Activated gamma-delta T cell treated with anti-CD3 and anti-CD28 coated beads, Interleukin-2, amount 50 U/mL, for 16 hours (primary cell): ENCODE results near the gene FBXO44.
A peak's percentile ranks its signal among the peaks of the same experiment; 100 is the strongest.

Experiments
- DNase-seq: peaks from one replicate; pipeline ENCODE4 v3.0.0-alpha.2; 2020; ENCODE audit warnings: low read depth

Gene FBXO44

GRCh38 chr1:11659748-11660147 lies 5.1 kb downstream of the FBXO44 start:
- no peak for DNase-seq

GRCh38 chr1:11661103-11661502 lies 6.4 kb downstream of the FBXO44 start:
- DNase-seq = no peak

GRCh38 chr1:11664336-11665065 lies 9.8 kb downstream of the FBXO44 start:
- peak; percentile 55 for DNase-seq

- DNase-seq = no peak
Measured at GRCh38 chr1:11668516-11668915, 13.8 kb downstream of the FBXO44 start.

GRCh38 chr1:11670747-11671146 lies 16.1 kb downstream of the FBXO44 start:
- no peak for DNase-seq

- no peak for DNase-seq
Measured at GRCh38 chr1:11671205-11671543, 16.5 kb downstream of the FBXO44 start.

- no peak for DNase-seq
Measured at GRCh38 chr1:11671544-11672286, 17.0 kb downstream of the FBXO44 start.

GRCh38 chr1:11673089-11673769 lies 18.6 kb downstream of the FBXO44 start:
- no peak for DNase-seq

- DNase-seq = no peak
Measured at GRCh38 chr1:11674488-11674887, 19.8 kb downstream of the FBXO44 start.

GRCh38 chr1:11675325-11675724 lies 20.6 kb downstream of the FBXO44 start:
- no peak for DNase-seq

GRCh38 chr1:11676386-11677103 lies 21.9 kb downstream of the FBXO44 start:
- DNase-seq = no peak

- no peak for DNase-seq
Measured at GRCh38 chr1:11678442-11678841, 23.8 kb downstream of the FBXO44 start.

GRCh38 chr1:11680270-11681070 lies 25.8 kb downstream of the FBXO44 start:
- no peak for DNase-seq

- peak; percentile 88 for DNase-seq
Measured at GRCh38 chr1:11681071-11681771, 26.5 kb downstream of the FBXO44 start, which contains the start of gene MAD2L2. Gene MAD2L2 (minus strand): TSS chr1:11681148. CDS start chr1:11680601, 547 bp downstream.

GRCh38 chr1:11682287-11682771 lies 27.7 kb downstream of the FBXO44 start:
- DNase-seq = no peak

GRCh38 chr1:11682799-11683198 lies 28.1 kb downstream of the FBXO44 start:
- no peak for DNase-seq

- no peak for DNase-seq
Measured at GRCh38 chr1:11684070-11684469, 29.4 kb downstream of the FBXO44 start.

- no peak for DNase-seq
Measured at GRCh38 chr1:11685210-11685752, 30.6 kb downstream of the FBXO44 start.

GRCh38 chr1:11688506-11688905 lies 33.8 kb downstream of the FBXO44 start:
- no peak for DNase-seq
